HG03354 (cell line): ENCODE data around the gene ZNF385A.

Experiments used
- ATAC-seq: cut with Tn5 transposase; IDR thresholded peaks from one replicate; pipeline ENCODE4 v1.9.1; 2021; ENCODE audit warnings: mild to moderate bottlenecking; ENCODE audit not compliant: unreplicated experiment, poor library complexity, severe bottlenecking

Gene ZNF385A

DNA sequence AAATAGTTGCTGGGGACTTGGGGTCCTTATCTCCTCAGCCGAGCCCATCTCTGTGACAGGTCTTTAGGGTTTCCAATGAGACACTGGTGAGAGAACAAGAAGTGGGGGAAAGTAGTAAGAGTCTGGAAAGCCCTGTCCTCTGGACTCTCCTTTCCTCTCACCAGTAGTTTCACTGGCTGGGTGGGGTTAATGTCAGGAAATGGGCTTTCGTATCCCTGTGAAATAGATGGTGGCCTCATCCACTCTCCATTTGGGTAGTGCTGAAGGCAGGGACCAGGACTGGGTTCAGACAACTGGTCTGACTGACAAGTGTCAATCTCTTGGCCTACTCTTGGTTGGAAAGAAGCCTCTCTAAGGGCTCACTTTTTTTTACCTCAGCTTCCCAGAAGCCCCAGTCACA lies 7.5 kb downstream of the ZNF385A start:
- ATAC-seq = no peak

DNA sequence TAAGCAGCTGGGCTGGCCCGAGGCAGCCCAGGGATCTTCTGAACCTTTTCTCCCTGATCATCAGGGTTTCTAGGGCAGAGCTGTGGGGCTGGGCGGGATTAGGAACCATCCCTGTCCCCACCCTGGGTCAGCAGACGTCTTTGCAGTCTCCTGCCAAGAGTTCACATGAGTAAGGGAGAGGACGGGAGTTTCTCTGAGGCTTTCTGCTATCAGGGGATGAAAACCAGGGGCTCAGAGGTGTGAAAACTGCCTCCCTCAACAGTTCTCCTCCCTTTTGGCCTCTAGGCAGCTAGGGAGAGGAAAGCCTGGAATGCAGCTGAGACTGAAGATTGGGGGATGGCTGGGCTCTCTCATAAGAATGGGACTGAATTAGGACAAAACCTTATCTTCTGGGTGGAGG lies 7.9 kb downstream of the ZNF385A start:
- ATAC-seq = no peak

DNA sequence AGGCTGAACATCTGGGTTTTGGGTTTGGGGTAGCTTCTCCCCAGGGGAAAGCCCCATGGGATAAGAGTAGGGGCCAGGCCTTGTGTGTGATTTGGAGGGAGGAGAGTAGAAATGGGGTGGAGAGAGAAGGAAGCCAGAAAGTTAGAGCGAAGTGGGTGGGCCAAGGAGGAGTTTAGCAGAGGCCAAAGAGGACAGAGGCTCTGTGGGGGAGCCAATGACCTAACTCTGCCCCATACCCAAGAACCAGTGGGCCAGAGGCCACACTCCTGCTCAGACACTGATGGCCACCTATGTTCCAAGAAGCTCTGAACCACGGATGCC lies 9.3 kb downstream of the ZNF385A start:
- no peak for ATAC-seq

DNA sequence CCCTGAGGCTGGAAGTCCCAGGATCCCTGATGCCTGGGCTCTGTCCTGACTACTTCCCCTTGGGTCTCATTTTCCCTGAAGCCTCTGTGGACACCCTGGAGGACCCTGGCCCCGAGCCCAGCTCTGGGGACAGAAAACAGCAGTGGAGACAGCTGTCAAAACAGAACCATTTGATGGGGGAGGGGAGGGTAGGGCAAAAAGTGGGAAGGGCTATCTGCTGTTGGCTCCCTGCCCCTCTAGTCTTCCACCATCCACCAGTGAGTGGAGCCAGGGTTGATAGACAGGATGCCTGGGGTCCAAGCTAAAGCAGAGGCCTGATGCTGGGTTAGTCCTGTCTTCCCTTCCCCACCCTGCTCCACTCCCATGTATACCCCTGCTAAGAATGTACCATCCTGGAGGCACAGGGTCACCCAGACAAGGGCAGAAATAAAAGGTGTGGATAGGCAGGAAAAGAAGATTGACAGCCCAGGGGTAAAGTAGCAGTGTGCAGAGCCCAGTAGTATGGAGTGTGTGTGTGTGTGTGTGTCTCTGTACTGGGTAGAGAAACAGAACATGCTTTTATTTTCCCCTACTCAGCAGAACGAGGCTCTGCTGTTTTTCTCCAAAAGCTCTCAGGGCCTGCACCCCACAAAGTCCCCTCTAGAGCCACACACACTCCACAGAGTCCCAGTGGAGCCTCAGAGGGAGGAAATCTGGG lies 9.8 kb downstream of the ZNF385A start:
- no peak for ATAC-seq

DNA sequence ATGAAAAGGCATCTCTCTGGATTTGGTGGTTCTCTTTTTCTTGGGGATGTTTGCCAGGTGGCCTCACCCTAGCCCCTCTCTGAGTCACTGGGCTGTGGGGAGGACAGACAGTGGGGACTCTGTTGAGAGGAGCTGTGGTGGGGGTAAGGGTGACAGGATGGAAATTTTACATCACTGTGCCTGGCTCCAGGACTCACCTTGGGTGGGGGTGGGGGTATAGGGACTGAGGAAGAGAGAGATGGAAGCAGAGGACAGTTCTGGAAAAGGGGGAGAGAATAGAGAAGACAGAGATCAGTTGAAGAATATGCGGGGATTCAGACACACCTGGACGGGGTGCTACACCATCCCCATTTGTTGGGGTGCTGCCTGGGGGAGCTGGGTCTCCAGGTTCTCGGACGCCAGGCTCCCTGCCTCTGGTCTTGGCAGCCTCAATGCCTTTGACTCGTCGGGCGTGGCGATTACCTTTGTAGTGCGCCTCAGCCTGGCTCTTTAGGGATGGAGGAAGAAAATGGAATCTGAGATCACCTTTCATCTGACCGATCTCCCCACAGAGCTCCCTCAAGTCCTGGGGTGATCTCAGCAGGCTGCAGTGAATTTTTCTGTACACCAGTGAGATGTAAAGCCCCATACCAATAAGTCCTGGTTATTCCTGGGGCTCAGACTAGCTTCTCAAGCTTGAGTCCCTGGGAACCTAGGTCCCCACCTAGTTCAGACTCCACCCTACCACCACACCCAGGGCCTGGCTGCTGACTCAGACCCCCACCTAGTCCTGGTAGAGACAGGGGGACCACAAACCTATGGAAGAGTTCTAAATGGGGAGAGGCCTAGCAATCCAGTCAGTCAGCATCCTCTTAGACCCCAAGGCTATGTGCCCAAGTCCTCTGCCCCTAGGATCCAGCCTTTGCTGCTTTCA lies 10.6 kb downstream of the ZNF385A start:
- no peak for ATAC-seq

DNA sequence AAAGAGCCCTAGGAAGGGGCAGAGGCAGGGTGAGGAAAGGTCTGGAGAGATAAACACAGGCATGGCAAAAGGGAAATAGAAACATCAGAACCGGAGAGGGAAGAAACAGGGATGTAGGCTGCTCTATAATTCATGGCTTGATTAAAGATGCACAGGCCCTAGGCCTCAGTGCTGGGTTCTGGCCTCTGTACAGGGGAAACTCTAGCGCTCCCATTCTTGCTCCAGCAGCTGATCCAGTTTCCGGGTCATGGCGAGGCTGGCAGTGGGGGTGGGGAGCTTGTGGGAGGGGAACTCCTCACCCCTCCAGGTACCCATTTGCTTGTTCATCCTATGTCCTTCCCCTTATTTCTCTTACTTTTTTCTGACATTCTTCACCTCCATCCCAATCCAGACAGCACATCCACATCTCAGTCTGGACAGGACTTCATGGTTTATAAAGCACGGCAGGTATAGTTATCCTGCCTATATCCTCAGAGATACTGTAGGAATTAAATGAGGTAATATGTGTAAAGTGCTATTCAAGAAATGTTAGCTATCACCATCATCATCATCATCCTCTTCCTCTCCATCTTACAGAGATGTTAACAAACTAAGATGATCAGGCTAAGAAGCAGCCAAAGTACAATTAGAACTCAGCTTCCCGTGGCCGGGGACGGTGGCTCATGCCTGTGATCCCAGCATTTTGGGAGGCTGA lies 12.3 kb downstream of the ZNF385A start:
- ATAC-seq = no peak

DNA sequence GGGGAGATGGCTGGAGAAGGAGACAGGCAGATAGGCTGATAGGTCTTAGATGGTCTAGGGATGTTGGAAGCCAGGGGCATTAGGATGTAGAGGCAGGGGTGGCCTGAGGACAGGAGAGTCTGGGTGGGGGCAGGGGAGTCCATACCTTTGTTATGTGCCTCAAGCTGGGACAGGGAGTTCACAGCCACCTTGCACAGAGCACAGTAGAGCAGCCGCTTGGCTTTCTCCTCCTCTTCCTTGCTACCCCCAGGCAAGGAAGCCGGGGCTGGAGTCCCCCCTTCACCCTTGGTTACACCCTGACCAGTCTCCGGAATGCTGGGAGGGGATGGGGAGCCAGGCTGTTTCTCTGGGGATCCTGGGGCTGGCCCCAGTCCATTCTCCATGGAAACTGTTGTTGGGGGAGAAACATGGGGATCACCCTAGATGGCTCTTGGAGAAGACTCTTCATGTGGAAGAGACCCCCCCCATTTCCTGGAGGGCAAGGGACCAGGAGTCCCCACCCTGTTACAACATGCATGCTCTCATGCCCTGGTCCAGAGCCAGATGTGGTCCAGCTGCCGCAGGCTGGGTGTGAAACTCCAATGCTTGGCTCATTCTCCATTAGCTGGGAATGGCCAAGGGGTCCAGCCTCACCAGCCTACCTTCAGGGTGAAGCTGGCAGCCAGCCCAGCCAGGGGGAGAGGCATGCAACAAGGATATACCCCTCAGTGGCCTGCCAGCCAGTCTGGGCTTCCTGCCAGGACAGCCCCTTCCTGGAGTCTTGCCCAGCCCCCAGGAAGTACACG lies 13.0 kb downstream of the ZNF385A start:
- ATAC-seq = no peak

DNA sequence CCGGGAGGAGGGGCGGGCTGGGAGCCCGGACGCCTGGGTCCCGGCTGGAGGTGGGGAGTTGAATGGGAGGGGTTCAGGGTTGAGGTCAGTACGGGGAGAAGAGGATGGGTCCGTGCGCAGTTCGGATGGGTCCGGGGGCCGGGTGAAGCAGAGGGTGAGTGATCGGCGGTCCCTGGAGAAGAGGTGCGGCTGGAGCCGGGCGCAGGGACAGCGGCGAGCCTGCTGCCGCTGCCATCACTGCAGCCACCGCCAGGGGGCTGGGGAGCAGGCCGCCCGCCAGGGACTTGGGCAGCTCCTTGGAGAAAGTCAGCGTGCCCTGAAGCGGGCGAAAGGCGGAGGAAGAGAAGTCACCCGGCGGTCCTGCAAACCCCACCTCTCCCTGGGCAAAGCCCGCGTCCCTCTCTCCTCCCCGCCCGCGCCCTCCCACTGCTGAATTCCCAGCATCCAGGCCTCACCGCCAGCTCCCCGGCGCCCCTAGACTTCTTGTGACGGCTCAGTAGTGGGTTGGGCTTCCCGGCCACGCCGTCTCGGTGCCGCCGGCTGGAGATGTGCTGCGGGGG lies 14.3 kb downstream of the ZNF385A start:
- peak; percentile 69 for ATAC-seq

DNA sequence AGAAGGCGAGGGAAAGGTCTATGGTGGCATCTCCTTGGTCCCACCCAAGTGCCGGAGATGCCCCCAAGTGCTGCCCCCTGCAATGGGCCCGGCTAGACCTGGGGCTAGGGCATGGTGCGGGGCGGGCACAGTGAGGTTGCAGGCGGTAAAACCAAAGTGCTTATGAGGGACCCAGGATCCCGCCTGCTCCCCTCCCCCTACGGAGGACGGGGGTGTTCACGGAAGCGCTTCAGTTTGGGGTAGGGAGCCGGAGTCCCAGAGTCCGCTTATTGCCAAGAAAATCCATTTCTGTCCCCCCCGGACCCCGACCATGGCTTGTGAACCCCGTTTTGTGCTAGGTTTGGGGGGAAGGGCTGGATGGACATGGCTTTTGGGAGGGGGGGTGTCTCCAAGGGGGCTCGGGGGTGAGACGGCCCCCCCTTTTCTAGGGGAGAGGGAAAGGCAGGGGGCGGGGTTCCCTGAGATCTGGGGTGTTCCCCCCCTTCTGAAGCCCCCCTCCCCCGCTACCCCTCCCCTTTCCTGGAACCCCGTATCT lies 14.9 kb downstream of the ZNF385A start:
- no peak for ATAC-seq

DNA sequence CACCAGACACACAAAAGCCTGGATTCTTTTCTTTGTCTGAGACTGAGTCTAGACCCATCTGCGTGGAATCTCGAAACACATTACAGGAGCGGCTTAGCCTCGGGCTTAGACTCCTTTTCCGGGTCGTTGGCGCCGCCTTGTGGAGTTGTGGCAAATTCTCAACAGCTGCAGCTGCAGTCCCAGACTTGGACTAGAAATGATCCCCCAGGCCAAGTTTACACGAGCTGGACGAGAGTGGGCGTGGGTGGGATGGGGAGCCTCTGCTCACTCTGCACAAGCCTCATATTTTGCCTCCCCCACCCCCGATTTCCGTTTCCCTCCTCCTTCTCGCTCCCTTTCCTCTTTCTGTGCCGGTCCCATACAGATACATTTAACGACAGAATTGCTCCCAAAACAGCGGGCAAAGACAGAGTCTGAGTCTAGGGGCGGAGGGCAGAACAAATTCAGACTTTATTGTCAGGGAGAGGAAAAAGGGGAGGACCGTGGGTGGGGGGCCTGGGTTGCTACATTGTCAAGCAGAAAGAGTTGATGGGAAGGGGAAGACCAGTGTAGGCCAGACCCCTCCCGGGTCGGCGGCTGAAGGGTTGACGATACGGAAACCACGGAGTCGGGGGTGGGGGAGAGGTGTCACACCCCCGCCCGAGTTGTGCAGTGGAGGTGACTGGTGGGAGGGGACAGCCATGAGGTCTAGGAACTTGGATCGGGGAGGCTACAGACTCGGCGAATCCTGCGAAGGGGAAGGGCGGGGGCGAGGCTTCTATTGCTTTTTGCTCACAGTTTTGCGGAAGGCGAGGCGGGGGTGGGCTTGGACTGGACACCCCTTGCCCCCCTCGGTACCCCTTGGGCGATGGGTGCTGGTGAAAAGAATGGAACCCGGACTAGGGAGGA lies 15.6 kb downstream of the ZNF385A start:
- ATAC-seq = peak; percentile 73

DNA sequence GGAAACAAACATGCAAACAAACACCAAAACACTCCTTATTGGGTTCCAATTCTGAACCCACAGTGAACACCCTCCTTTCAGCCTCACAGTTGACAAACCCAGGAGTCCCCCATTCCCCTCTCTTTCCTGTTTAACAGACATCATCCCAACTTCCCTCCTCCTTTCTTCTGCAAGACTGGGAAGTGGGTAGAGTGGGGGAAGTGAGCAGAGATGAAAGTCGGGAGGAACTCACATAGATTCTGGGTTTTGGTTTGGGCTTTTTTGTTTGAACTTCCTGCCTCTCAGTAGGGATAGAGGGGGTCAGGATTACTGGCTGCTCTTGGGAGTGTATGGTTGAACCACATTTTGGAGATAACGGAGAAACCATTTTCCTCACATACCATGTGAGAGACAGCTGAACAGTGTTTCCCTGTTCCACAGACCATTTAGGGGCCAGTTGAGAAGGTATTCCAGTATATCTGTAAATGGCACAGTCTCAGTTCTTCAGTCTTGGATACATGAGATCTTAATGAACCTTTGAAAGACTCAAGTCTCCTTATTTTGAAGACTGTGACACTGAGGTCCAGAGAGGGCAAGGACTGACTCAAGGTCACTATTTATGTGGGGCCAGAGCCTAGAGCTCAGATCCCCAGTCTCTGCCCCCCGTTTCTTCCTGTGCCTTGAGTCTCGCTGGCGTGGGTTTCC lies 16.4 kb downstream of the ZNF385A start:
- peak; percentile 4 for ATAC-seq

DNA sequence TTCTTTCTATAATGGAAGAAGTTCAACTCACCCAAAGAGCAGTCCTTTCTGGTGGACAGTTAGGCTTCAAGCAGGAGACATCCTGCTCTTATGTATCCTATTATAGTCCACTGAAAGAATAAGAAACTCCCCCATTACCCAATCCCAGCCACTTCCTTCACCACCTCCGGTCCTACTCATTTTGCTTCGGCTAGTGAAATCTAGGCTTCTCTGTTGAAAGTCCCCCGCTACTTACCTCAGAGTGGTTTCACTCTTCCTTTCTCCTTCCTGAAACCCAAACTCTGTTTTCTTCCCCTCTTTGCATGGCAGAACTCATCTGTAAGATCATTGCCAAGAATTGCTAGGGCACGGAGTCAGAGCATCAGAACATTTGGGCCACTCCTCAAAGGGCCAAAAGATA lies 20.1 kb downstream of the ZNF385A start, which contains the start of gene GPR84:
GPR84 (minus strand) TSS at position 74 of the 400 bp plus-strand sequence. CDS start 635 bp downstream, outside the sequence.
- ATAC-seq = peak; percentile 41

DNA sequence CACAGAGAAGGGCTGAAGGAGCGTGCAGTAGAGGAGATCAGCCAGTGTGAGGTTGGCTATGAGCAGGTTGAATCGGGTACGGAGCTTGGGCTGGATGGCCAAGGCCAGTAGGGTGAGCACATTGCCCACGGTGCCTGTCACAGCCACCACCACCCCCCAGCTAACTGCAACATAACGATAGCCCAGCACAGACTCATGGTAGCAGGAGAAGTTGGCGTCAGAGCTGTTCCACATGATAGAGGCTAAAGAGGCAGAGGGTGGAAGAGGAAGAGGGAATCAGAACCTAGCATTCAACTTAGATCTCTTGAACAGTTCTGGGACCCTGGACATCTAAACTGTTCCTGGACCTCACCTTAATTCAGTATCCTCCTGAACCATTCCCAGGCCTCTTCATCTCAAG lies 20.9 kb downstream of the ZNF385A start:
- ATAC-seq = no peak

DNA sequence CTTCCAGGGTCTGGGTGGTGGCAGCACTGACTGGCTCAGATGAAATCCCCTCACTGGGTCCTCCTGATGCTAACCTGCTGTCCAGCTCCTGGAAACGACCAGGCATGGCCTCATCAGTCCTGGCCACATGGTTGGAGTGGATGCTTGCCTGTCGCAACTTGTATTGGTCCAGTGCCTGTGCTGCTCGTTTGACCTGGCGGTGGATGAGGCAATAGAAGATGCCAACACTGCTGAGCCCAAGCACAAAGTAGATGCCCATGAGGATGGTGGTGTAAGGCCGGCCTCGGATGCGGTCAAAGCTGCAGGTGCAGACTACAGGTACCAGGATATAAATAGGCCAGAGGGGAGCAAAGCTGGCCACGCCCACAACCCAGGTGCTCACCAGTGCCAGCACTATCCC lies 21.5 kb downstream of the ZNF385A start:
- no peak for ATAC-seq

DNA sequence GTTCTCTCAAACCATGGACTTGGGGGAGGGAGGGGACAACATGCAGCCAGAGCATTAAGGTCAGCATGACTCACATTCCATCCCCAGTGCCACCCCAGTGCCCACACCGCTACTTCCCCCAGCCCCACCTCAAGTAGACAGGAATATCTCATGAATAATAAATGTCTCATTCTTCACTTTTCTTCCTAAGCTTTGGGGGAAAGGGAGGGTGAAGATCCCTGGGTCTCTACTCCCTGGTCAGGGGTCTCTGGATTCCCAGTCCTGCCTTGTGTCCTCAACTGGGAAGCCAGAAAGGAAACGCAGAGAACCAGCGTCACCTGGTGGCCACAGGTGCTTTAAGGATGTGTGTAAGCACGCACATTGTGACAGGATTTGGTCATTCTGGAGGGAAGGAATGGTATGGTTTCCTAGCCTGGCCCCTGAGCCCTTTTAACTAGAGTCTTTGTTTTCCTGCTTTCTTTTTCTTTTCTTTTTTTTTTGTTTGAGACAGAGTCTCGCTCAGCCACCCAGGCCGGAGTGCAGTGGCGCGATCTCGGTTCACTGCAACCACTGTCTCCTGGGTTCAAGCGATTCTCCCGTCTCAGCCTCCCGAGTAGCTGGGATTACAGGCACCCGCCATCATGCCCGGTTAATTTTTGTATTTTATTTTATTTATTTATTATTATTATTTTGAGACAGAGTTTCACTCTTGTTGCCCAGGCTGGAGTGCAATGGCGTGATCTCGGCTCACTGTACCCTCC lies 23.6 kb downstream of the ZNF385A start:
- ATAC-seq = no peak

DNA sequence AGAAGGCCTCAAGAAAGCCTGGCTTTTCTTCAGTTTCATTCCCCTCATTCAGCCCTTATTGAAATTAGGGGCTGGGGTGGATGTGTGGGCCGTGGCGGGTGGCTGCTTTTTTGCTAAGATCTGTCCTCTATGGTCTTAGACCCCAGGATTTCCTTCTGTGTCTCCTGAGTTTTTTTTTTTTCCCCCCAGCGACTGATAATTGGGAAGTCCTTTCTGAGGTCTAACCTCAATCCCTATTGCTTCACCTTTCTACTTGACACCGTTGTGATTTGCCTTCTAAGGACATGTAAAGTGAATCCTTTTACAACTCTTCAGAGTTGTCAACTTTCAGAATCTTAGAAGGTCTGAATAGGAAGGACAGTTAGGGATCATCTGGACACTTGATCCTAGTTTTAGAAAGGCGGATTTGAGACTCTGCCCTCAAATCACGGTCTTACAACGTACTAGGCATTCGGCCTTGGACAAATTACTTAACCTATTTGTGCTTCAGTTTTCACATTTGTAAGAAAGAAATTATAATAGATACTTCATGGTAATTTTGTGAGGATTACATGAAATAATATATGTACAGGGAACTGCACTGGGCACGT lies 24.7 kb downstream of the ZNF385A start:
- no peak for ATAC-seq
